ENCODE results near the gene LNX1. TPM values are rescaled to one million over a fixed set of nuclear protein-coding genes. Genes with fewer than 3 reads are reported as not detected.

LNX1 gene
- total and polyA plus RNA-seq, 10 of the 15 experiments (the other 5 are each of a cell fraction or from before 2014, with no cell fraction given) = 0.72 to 1.4 (median 1.0) TPM

GRCh38 chr4:53508446-53508845 is 82.8 kb downstream of the LNX1 start:
- ChIA-PET POLR2A (no interaction called here), RAD21 (ENCODE audit: unreplicated experiment) (no interaction called here), SMC1A (ENCODE audit: uncharacterized antibody, unreplicated experiment) (interaction anchor here (1.0 to 1.7 kb wide), 4 partner anchors 12 to 145 kb away, joined by 3 to 4 read pairs (median 3); no protein-coding TSS in a partner anchor), CTCF (interaction anchor here (0.7 to 1.8 kb wide), 5 partner anchors 18 to 298 kb away, joined by 3 to 7 read pairs (median 3); no protein-coding TSS in a partner anchor)
- H3K4me3 ChIP-seq = no peak overlapping the region
- H3K27me3 ChIP-seq (replicated peaks in 1 of 2; ENCODE audit: control insufficient read depth in 2 of 2, insufficient read depth in 2 of 2, low read length in 1 of 2) = no peaks in the 10 kb centered on the region
- TF ChIP-seq EZH2 (IDR thresholded peaks at IDR 0.05; ENCODE audit: borderline replicate concordance, control insufficient read depth, low read depth, low read length) = no peak
- TF ChIP-seq DPF2 (IDR thresholded peaks at IDR 0.05) = no peak
- TF ChIP-seq CHD1 (IDR thresholded peaks at IDR 0.05; ENCODE audit: low read depth, low read length) = no peak
- TF ChIP-seq SMAD5 (IDR thresholded peaks at IDR 0.05; ENCODE audit: low read depth) = no peak
- TF ChIP-seq JUNB (IDR thresholded peaks at IDR 0.05) = no peak
- no peak for TF ChIP-seq POLR2A (IDR thresholded peaks at IDR 0.05; ENCODE audit: low read depth, low read length)
- TF ChIP-seq SREBF2 (IDR thresholded peaks at IDR 0.05; ENCODE audit: low read length) = no peak
- TF ChIP-seq SMARCA5 (IDR thresholded peaks at IDR 0.05) = no peak
- H3K79me2 ChIP-seq (ENCODE audit: control insufficient read depth, insufficient read depth, low read length) = no peaks in the 10 kb centered on the region
- intact Hi-C loops (cut with micrococcal nuclease; ENCODE audit: unreplicated experiment) (loop anchor here (5.0 kb wide), 1 partner anchor 144 kb away; no protein-coding TSS in a partner anchor), in situ Hi-C loops (cut with MboI) (no loop called here)
- H3K27ac ChIP-seq (ENCODE audit: control insufficient read depth, insufficient read depth) = no peak overlapping the region
- ATAC-seq (no peak), DNase-seq (ENCODE audit: low read depth, low spot score) (no peak), FAIRE-seq (no peak)
- no peak overlapping the region for H2AFZ ChIP-seq (ENCODE audit: control insufficient read depth, low read depth, low read length)
- no peaks in the 10 kb centered on the region; the same call in 2 of the 3 replicates for H3K9me3 ChIP-seq (replicated peaks; ENCODE audit: control insufficient read depth, insufficient read depth, low read length)
- BruUV-seq (replicated peaks) = no TSS peak
- no peak overlapping the region for H3K9ac ChIP-seq (ENCODE audit: control insufficient read depth, insufficient read depth, low read length)
- WGBS (ENCODE audit: insufficient coverage, insufficient replicate concordance, low lambda C conversion rate, missing lambda C conversion rate) = 0% methylated on average over 1 of the region's 1 CpG
- no peaks in the 10 kb centered on the region for H4K20me1 ChIP-seq (ENCODE audit: control insufficient read depth, insufficient read depth)
- no peaks in the 10 kb centered on the region for H3K36me3 ChIP-seq (ENCODE audit: control insufficient read depth in 2 of 2, insufficient read depth in 2 of 2, low read length in 1 of 2)
- H3K4me2 ChIP-seq (ENCODE audit: control insufficient read depth, insufficient read depth) = no peak overlapping the region
- H3K4me1 ChIP-seq (ENCODE audit: control insufficient read depth, insufficient read depth, low read length) = no peaks in the 10 kb centered on the region

GRCh38 chr4:53507671-53508286 is 83.5 kb downstream of the LNX1 start:
- SMC1A ChIA-PET (ENCODE audit: uncharacterized antibody, unreplicated experiment) = interaction anchor here (2.5 kb wide), 1 partner anchor 136 kb away, joined by 11 read pairs; no protein-coding TSS in a partner anchor
- CTCF ChIA-PET = interaction anchor here (0.9 to 1.8 kb wide), 4 partner anchors 21 to 299 kb away, joined by 3 to 7 read pairs (median 4); no protein-coding TSS in a partner anchor
- POLR2A ChIA-PET = no interaction called here

More at GRCh38 chr4:53507671-53508286, 83.5 kb downstream of the LNX1 start:
- Histone ChIP-seq H3K27ac (ENCODE audit: control insufficient read depth, insufficient read depth) (no peak overlapping the region), H3K27me3 (replicated peaks in 1 of 2; ENCODE audit: control insufficient read depth in 2 of 2, insufficient read depth in 2 of 2, low read length in 1 of 2) (no peaks in the 10 kb centered on the region), H3K9ac (ENCODE audit: control insufficient read depth, insufficient read depth, low read length) (no peak overlapping the region), H3K4me3 (no peak overlapping the region), H3K4me2 (ENCODE audit: control insufficient read depth, insufficient read depth) (no peak overlapping the region), H3K4me1 (ENCODE audit: control insufficient read depth, insufficient read depth, low read length) (no peaks in the 10 kb centered on the region), H3K9me3 (replicated peaks; ENCODE audit: control insufficient read depth, insufficient read depth, low read length) (no peaks in the 10 kb centered on the region; the same call in 2 of the 3 replicates), H4K20me1 (ENCODE audit: control insufficient read depth, insufficient read depth) (no peaks in the 10 kb centered on the region), H3K79me2 (ENCODE audit: control insufficient read depth, insufficient read depth, low read length) (no peaks in the 10 kb centered on the region), H3K36me3 (ENCODE audit: control insufficient read depth in 2 of 2, insufficient read depth in 2 of 2, low read length in 1 of 2) (no peaks in the 10 kb centered on the region), H2AFZ (ENCODE audit: control insufficient read depth, low read depth, low read length) (no peak overlapping the region)
- no TSS peak for BruUV-seq (replicated peaks)
- DNase-seq (ENCODE audit: low read depth, low spot score) = no peak
- RAD21 ChIA-PET (ENCODE audit: unreplicated experiment) = no interaction called here
- FAIRE-seq = no peak
- 67% methylated on average over 17 of the region's 17 CpGs for WGBS (ENCODE audit: insufficient coverage, insufficient replicate concordance, low lambda C conversion rate, missing lambda C conversion rate)
- intact Hi-C loops (cut with micrococcal nuclease; ENCODE audit: unreplicated experiment) = loop anchor here (5.0 kb wide), 1 partner anchor 145 kb away; no protein-coding TSS in a partner anchor
- TF ChIP-seq MTA2 (IDR thresholded peaks at IDR 0.05; ENCODE audit: low read depth) = peak; percentile 25; the same call in 1 of the 2 replicates
- TF ChIP-seq IKZF1 (conservative IDR thresholded peaks at IDR 0.05) = peak; percentile 18; the same call in 1 of the 2 replicates
- TF ChIP-seq PKNOX1 (IDR thresholded peaks at IDR 0.05) = 0 out of 2 replicates have a peak, but pooled peaks have one; percentile 30
- peak; percentile 41; the same call in 1 of the 2 replicates for TF ChIP-seq ZNF24 (IDR thresholded peaks at IDR 0.05)
- TF ChIP-seq POU2F2 (IDR thresholded peaks at IDR 0.05; ENCODE audit: borderline replicate concordance, low read depth, low read length) = no peak
- no peak for TF ChIP-seq CREB1 (IDR thresholded peaks at IDR 0.05; ENCODE audit: low read depth)
- in situ Hi-C loops (cut with MboI) = no loop called here
- ATAC-seq = peak; percentile 80

Data from GM12878 (cell line).